GM12864 (cell line): Measurements from ENCODE around the gene CHST4.

Experiments used
- DNase-seq: peaks from one replicate; pipeline ENCODE4 v3.0.0-alpha.2; 2011; ENCODE audit warnings: low read depth
- H3K4me3 ChIP-seq: 2 replicates; pipeline ENCODE4 v1.5.1; 2011; ENCODE audit warnings: mild to moderate bottlenecking, low read depth, low read length, control low read depth
- CTCF ChIP-seq: IDR thresholded peaks from 2 replicates; pipeline ENCODE4 v1.5.1; 2011; ENCODE audit warnings: low read depth, mild to moderate bottlenecking, moderate library complexity, low read length, control low read depth, inconsistent platforms; ENCODE audit errors: missing control alignments

The CHST4 gene

GRCh38 chr16:71584543-71585317 is 58.5 kb downstream of the CHST4 start:
- DNase-seq: no peak
- H3K4me3 ChIP-seq: no peak overlapping the region
- TF ChIP-seq CTCF: no peak

GRCh38 chr16:71585318-71585703 is 59.1 kb downstream of the CHST4 start:
- TF ChIP-seq CTCF: no peak
- H3K4me3 ChIP-seq: no peak overlapping the region
- DNase-seq: no peak
